ENCODE data around the gene THRA.

The THRA gene

GRCh38 chr17:40064971-40065768 lies 2.4 kb downstream of the THRA start:
- DNase-seq, result no peak

GRCh38 chr17:40065769-40066510 lies 3.2 kb downstream of the THRA start:
- DNase-seq, result no peak

GRCh38 chr17:40067710-40068109 lies 4.9 kb downstream of the THRA start:
- DNase-seq, result no peak

- no peak for DNase-seq
These were observed 5.4 kb downstream of the THRA start for GRCh38 chr17:40068129-40068581.

GRCh38 chr17:40068584-40068916 lies 5.8 kb downstream of the THRA start:
- no peak for DNase-seq

- peak; percentile 79 for DNase-seq
These were observed 6.4 kb downstream of the THRA start for GRCh38 chr17:40068917-40069750.

GRCh38 chr17:40069751-40070708 lies 7.3 kb downstream of the THRA start:
- DNase-seq, result peak; percentile 20

GRCh38 chr17:40070709-40071312 lies 8.0 kb downstream of the THRA start:
- no peak for DNase-seq

- no peak for DNase-seq
These were observed 8.7 kb downstream of the THRA start for GRCh38 chr17:40071313-40072039.

- no peak for DNase-seq
These were observed 9.4 kb downstream of the THRA start for GRCh38 chr17:40072040-40072734.

GRCh38 chr17:40072735-40073346 lies 10.1 kb downstream of the THRA start:
- no peak for DNase-seq

- DNase-seq, result no peak
These were observed 10.8 kb downstream of the THRA start for GRCh38 chr17:40073454-40074174.

- no peak for DNase-seq
These were observed 11.4 kb downstream of the THRA start for GRCh38 chr17:40074175-40074512.

GRCh38 chr17:40074871-40075200 lies 12.1 kb downstream of the THRA start:
- DNase-seq, result no peak

- DNase-seq, result peak; percentile 68
These were observed 12.6 kb downstream of the THRA start for GRCh38 chr17:40075201-40075941.

- no peak for DNase-seq
These were observed 13.3 kb downstream of the THRA start for GRCh38 chr17:40075942-40076498.

- no peak for DNase-seq
These were observed 13.8 kb downstream of the THRA start for GRCh38 chr17:40076591-40076990.

- no peak for DNase-seq
These were observed 16.8 kb downstream of the THRA start for GRCh38 chr17:40079545-40079944.

Measured in activated T-cell treated with anti-CD3 and anti-CD28 coated beads for 4 hours (primary cell).